ENCODE results near the gene PMPCB. TPM values are rescaled to one million over a fixed set of nuclear protein-coding genes. Genes with fewer than 3 reads are reported as not detected.
A peak's percentile ranks its signal among the peaks of the same experiment; 100 is the strongest.

Gene PMPCB
- total and polyA plus RNA-seq, 7 experiments from 2014 or later, result 55.2 to 95.7 (median 76.9) TPM

DNA sequence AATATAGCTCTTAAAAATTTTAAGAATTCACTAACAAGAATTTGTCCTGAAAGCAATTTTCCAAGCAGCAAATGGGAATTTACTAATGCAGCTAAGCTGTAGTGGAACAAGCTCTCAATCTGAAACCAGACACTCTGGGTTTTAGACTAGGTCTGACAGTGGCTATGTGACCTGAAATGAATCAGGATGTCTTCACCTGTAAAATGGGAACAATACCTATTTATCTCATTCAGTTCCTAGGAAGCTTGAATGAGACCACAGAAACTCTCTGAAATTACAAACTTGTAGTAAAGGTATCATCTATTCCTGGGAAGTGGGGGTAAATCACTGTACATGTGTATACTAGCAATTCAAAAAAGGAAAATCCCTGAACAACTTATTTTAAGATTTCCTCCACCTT, 46.1 kb downstream of the PMPCB start:
- Mint-ChIP-seq H3K36me3 (peaks cover 18 to 30% (median 22%) of the 10 kb centered on the region in 5 donors), H3K4me1 (peaks cover 31 to 78% (median 66%) of the 10 kb centered on the region in 7 donors), H3K4me3 (peak overlapping the region; percentile 93 to 100 (median 98)), H3K27me3 (no peaks in the 10 kb centered on the region), H3K27ac (peak overlapping the region in 8 of 9 donors; percentile 93 to 99 (median 96)), H3K9me3 (peaks cover 0 to 2% (median 0%) of the 10 kb centered on the region in 11 donors)
- POLR2A ChIA-PET, result interaction anchor here (0.8 to 2.9 kb wide), 2 partner anchors 11 to 18 kb away, joined by 4 to 14 read pairs; no protein-coding TSS in a partner anchor
- ATAC-seq (no peak), DNase-seq (no peak)
- CTCF ChIA-PET, result interaction anchor here (0.7 to 1.0 kb wide), 3 partner anchors 17 to 46 kb away, joined by 3 to 4 read pairs (median 3); partner anchors contain the start of gene PMPCB
- Histone ChIP-seq H3K9me3 (ENCODE audit: control insufficient read depth in 2 of 3, low read length in 3 of 3) (no peaks in the 10 kb centered on the region), H3K27me3 (ENCODE audit: control insufficient read depth in 2 of 2, insufficient read depth in 2 of 2, low read length in 2 of 2) (no peaks in the 10 kb centered on the region), H3K36me3 (ENCODE audit: control insufficient read depth in 2 of 3, insufficient read depth in 3 of 3, low read length in 3 of 3) (peaks cover 8 to 41% (median 11%) of the 10 kb centered on the region in 3 experiments), H3K27ac (ENCODE audit: low read depth, low read length) (peak overlapping the region; percentile 86), H3K4me3 (ENCODE audit: low read length) (peak overlapping the region; percentile 97), H3K4me1 (ENCODE audit: control insufficient read depth in 2 of 2, insufficient read depth in 2 of 2, low read length in 2 of 2) (peaks cover 22 to 26% of the 10 kb centered on the region in 2 donors)
- intact Hi-C loops (cut with micrococcal nuclease), result loop anchor here (5.0 to 10.0 kb wide), 3 partner anchors 596 to 1671 kb away; partner anchors contain the start of genes FAM185A (in 1 of the 2), KMT2E (in 1 of the 2) and ORC5 (in 1 of the 2)

DNA sequence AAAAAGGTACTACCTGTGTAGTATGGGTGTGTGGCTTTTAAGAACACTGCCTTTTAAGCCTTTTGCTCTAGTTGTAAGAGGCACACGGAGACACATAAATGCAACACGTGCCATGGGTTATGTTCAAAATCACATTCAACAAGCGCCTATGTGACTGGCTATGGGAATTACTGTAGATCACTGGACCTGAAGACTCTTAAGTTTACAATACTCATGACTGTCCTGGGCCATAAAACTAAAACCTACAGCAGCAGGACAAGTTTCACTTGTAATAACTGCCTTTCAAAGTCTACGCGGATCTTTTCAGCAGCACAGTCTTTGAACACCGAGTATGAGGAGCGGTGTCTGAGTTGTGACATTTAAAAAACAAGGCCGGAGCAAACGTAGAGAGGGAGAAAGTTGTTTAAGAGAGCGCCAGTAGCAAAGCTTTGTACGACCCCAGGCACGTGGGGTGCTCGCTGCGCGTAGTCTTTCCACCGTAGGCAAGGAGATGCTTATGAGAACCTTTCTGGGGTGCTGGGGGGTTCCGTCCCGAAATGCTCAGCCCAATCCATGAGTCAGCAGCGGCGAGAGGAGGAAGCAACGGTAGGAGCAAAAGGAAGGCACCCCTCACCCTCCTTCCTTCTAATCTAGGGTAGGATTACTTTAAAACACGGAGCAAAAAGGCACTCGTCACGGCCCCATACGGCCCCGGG, 46.7 kb downstream of the PMPCB start:
- no peaks in the 10 kb centered on the region for H3K27me3 ChIP-seq (ENCODE audit: control insufficient read depth in 2 of 2, insufficient read depth in 2 of 2, low read length in 2 of 2)
- Mint-ChIP-seq H3K9me3 (peaks cover 0 to 2% (median 0%) of the 10 kb centered on the region in 11 donors), H3K36me3 (peaks cover 18 to 30% (median 22%) of the 10 kb centered on the region in 5 donors), H3K27me3 (no peaks in the 10 kb centered on the region), H3K4me1 (peaks cover 32 to 84% (median 72%) of the 10 kb centered on the region in 7 donors), H3K27ac (peak overlapping the region; percentile 93 to 99 (median 97)), H3K4me3 (peak overlapping the region; percentile 93 to 100 (median 98))
- CTCF ChIA-PET, result no interaction called here
- no peaks in the 10 kb centered on the region for H3K9me3 ChIP-seq (ENCODE audit: control insufficient read depth in 2 of 3, low read length in 3 of 3)
- ATAC-seq (peak; percentile 41), DNase-seq (peak in 4 of 9 donors; percentile 11 to 48 (median 30))
- peak overlapping the region; percentile 86 for H3K27ac ChIP-seq (ENCODE audit: low read depth, low read length)
- POLR2A ChIA-PET, result interaction anchor here (0.8 to 2.9 kb wide), 5 partner anchors 11 to 269 kb away, joined by 3 to 14 read pairs (median 4); no protein-coding TSS in a partner anchor
- H3K4me3 ChIP-seq (ENCODE audit: low read length), result peak overlapping the region; percentile 97
- peaks cover 8 to 40% (median 11%) of the 10 kb centered on the region in 3 experiments for H3K36me3 ChIP-seq (ENCODE audit: control insufficient read depth in 2 of 3, insufficient read depth in 3 of 3, low read length in 3 of 3)
- H3K4me1 ChIP-seq (ENCODE audit: control insufficient read depth in 2 of 2, insufficient read depth in 2 of 2, low read length in 2 of 2), result peaks cover 22 to 26% of the 10 kb centered on the region in 2 donors
- intact Hi-C loops (cut with micrococcal nuclease), result loop anchor here (1.0 to 10.0 kb wide), 7 partner anchors 17 to 1671 kb away; partner anchors contain the start of genes ARMC10 (in 2 of the 2), PMPCB (in 2 of the 2), FAM185A (in 1 of the 2) and FBXL13 (in 1 of the 2)

DNA sequence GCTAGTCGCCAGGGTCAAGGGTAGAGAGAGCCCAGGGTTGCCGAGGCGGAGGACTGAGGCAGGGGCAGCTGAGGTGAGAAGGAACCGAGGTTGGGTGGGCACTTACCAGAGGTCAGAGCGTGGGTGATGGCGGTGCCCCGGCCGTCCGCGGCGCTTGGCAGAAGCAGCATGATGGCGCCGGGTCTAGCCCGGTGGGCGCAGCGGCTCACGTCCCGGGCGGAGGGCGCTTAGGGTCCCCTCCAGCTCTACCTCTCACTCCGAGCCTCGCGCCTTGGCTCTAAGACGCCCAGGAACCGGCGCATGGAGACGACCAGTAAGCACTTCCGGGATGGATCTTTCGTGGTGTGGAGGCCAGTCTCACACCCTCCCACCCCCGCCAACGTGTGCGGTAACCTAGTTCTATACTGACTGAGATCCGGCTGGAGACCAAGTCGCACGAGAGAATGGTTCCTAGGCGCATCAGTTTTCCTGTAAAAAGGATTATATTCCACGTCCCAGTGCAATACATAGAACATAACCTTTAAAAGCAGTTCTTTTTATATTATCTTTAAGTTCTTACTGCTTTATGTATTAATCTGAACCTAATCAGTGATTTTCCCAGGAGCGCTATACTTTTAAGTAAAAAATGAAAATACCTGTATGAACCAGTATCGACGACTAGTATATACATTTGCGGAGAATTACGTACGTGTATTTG, 47.4 kb downstream of the PMPCB start, which contains the start of gene DNAJC2:
Gene DNAJC2, minus strand, starts transcription at position 315 of the 697 bp plus-strand sequence. Its CDS starts 145 bp downstream, at position 170.
- H3K27me3 Mint-ChIP-seq, result no peaks in the 10 kb centered on the region
- no peaks in the 10 kb centered on the region for H3K9me3 Mint-ChIP-seq
- no peaks in the 10 kb centered on the region for H3K9me3 ChIP-seq (ENCODE audit: control insufficient read depth in 2 of 3, low read length in 3 of 3)
- no peaks in the 10 kb centered on the region for H3K27me3 ChIP-seq (ENCODE audit: control insufficient read depth in 2 of 2, insufficient read depth in 2 of 2, low read length in 2 of 2)
- peaks cover 31 to 84% (median 72%) of the 10 kb centered on the region in 7 donors for H3K4me1 Mint-ChIP-seq
- CTCF ChIA-PET, result no interaction called here
- peaks cover 7 to 33% (median 8%) of the 10 kb centered on the region in 3 experiments for H3K36me3 ChIP-seq (ENCODE audit: control insufficient read depth in 2 of 3, insufficient read depth in 3 of 3, low read length in 3 of 3)
- intact Hi-C loops (cut with micrococcal nuclease), result loop anchor here (1.0 to 10.0 kb wide), 11 partner anchors 18 to 1670 kb away; partner anchors contain the start of genes ARMC10 (in 2 of the 2), FAM185A (in 2 of the 2), KMT2E (in 2 of the 2) and PMPCB (in 2 of the 2)
- DNase-seq, result peak; percentile 61 to 88 (median 83)
- peak within 1 kb of the TSS; percentile 86 for H3K27ac ChIP-seq (ENCODE audit: low read depth, low read length)
- peak within 1 kb of the TSS; percentile 97 for H3K4me3 ChIP-seq (ENCODE audit: low read length)
- peak within 1 kb of the TSS; percentile 93 to 99 (median 97) for H3K27ac Mint-ChIP-seq
- POLR2A ChIA-PET, result interaction anchor here (0.9 to 2.9 kb wide), 4 partner anchors 10 to 269 kb away, joined by 3 to 14 read pairs (median 4); no protein-coding TSS in a partner anchor
- peaks cover 13 to 23% (median 16%) of the 10 kb centered on the region in 5 donors for H3K36me3 Mint-ChIP-seq
- peaks cover 22 to 26% of the 10 kb centered on the region in 2 donors for H3K4me1 ChIP-seq (ENCODE audit: control insufficient read depth in 2 of 2, insufficient read depth in 2 of 2, low read length in 2 of 2)
- peak; percentile 94 for ATAC-seq
- H3K4me3 Mint-ChIP-seq, result peak within 1 kb of the TSS; percentile 93 to 100 (median 98)

DNA sequence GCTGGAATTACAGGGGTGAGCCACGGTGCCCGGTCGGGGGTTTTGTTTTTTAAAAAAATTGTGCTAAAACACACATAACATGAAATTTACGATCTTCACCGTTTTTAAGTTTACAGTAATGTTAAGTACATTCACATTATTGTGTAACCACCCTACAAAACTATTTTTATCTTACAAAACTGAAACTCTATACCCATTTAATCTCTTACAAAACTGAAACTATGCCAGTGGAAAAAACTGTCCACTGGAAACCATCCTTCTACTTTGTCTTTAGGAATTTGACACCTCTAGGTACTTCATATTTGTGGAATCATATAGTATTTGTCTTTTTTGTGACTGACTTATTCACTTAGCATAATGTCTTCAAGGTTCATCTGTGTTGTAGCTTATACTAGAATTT, 49.2 kb downstream of the PMPCB start:
- Mint-ChIP-seq H3K36me3 (peaks cover 7 to 16% (median 8%) of the 10 kb centered on the region in 5 donors), H3K27me3 (no peaks in the 10 kb centered on the region), H3K4me3 (peak overlapping the region; percentile 27 to 98 (median 44)), H3K27ac (peak overlapping the region in 3 of 9 donors; percentile 12 to 97 (median 68)), H3K9me3 (no peaks in the 10 kb centered on the region), H3K4me1 (peaks cover 31 to 84% (median 71%) of the 10 kb centered on the region in 7 donors)
- Histone ChIP-seq H3K27me3 (ENCODE audit: control insufficient read depth in 2 of 2, insufficient read depth in 2 of 2, low read length in 2 of 2) (no peaks in the 10 kb centered on the region), H3K36me3 (ENCODE audit: control insufficient read depth in 2 of 3, insufficient read depth in 3 of 3, low read length in 3 of 3) (peaks cover 0 to 15% (median under 1%) of the 10 kb centered on the region in 3 experiments), H3K4me1 (ENCODE audit: control insufficient read depth in 2 of 2, insufficient read depth in 2 of 2, low read length in 2 of 2) (peaks cover 20 to 29% of the 10 kb centered on the region in 2 donors), H3K9me3 (ENCODE audit: control insufficient read depth in 2 of 3, low read length in 3 of 3) (no peaks in the 10 kb centered on the region), H3K27ac (ENCODE audit: low read depth, low read length) (no peak overlapping the region), H3K4me3 (ENCODE audit: low read length) (no peak overlapping the region)
- ChIA-PET POLR2A (interaction anchor here (0.6 to 3.4 kb wide), 4 partner anchors 10 to 250 kb away, joined by 3 to 18 read pairs (median 4); partner anchors contain the start of gene PMPCB), CTCF (interaction anchor here (0.7 kb wide), 1 partner anchor 45 kb away, joined by 4 read pairs; no protein-coding TSS in a partner anchor)
- no peak for ATAC-seq
- no peak for DNase-seq
- intact Hi-C loops (cut with micrococcal nuclease), result loop anchor here (2.0 to 10.0 kb wide), 7 partner anchors 60 to 1668 kb away; partner anchors contain the start of genes KMT2E (in 2 of the 2), FAM185A (in 1 of the 2) and NAPEPLD (in 1 of the 2)

DNA sequence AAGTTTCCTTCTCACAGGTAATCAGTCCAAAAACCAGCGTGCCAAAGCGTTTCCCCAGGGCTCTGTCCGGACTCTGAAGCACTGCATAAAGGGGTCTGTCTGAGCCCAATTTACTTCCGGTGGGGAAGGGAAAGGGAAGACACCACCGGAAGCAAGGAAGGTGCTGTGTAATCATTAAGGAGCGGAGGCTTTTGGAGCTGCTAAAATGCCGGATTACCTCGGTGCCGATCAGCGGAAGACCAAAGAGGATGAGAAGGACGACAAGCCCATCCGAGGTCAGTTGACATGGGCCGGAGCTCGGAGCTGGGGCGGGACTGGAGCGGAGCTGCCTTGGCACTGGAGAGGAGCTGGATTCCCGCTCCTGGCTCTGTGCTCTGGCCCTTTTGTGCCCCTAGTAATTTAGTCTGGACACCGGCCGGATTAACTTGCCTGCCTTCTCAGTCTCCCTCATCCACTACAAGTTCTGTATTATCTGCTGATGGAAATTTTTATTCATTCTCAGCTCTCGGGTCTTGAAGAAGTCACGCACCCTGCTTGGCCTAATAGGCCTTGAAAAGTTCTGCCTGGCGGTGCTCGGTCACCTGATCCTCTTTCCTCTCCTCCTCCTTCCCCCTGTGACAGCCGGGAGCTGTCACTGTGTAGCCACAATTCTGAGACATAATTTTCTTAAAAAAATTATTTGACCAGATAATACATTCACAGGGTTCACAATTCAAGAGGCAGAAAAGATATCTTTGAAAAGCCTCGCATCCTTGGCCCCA, 50.5 kb downstream of the PMPCB start, which contains the start of gene PSMC2:
Gene PSMC2, plus strand, starts transcription at position 137 of the 761 bp plus-strand sequence. Its CDS starts 69 bp downstream, at position 206.
- H3K4me3 ChIP-seq (ENCODE audit: low read length), result peak within 1 kb of the TSS; percentile 91
- H3K27ac ChIP-seq (ENCODE audit: low read depth, low read length), result peak within 1 kb of the TSS; percentile 93
- no peaks in the 10 kb centered on the region for H3K9me3 ChIP-seq (ENCODE audit: control insufficient read depth in 2 of 3, low read length in 3 of 3)
- CTCF ChIA-PET, result no interaction called here
- Mint-ChIP-seq H3K4me3 (peak within 1 kb of the TSS; percentile 93 to 100 (median 97)), H3K9me3 (no peaks in the 10 kb centered on the region), H3K36me3 (peaks cover 0 to 16% (median 12%) of the 10 kb centered on the region in 5 donors), H3K27ac (peak within 1 kb of the TSS; percentile 91 to 99 (median 97)), H3K4me1 (peaks cover 32 to 87% (median 76%) of the 10 kb centered on the region in 7 donors), H3K27me3 (no peaks in the 10 kb centered on the region)
- peaks cover 23 to 29% of the 10 kb centered on the region in 2 donors for H3K4me1 ChIP-seq (ENCODE audit: control insufficient read depth in 2 of 2, insufficient read depth in 2 of 2, low read length in 2 of 2)
- H3K36me3 ChIP-seq (ENCODE audit: control insufficient read depth in 2 of 3, insufficient read depth in 3 of 3, low read length in 3 of 3), result peaks cover 0 to 15% (median 3%) of the 10 kb centered on the region in 3 experiments
- H3K27me3 ChIP-seq (ENCODE audit: control insufficient read depth in 2 of 2, insufficient read depth in 2 of 2, low read length in 2 of 2), result no peaks in the 10 kb centered on the region
- POLR2A ChIA-PET, result interaction anchor here (1.3 to 3.4 kb wide), 7 partner anchors 9 to 272 kb away, joined by 4 to 18 read pairs (median 5); partner anchors contain the start of genes ARMC10, FBXL13 and PMPCB
- ATAC-seq (peak; percentile 72), DNase-seq (peak; percentile 55 to 88 (median 83))
- intact Hi-C loops (cut with micrococcal nuclease), result loop anchor here (1.0 to 10.0 kb wide), 9 partner anchors 59 to 1667 kb away; partner anchors contain the start of genes KMT2E (in 2 of the 2), NAPEPLD (in 2 of the 2), FAM185A (in 1 of the 2) and ORC5 (in 1 of the 2)
